ENCODE measurements around the gene ABCF2. TPM values are rescaled to one million over a fixed set of nuclear protein-coding genes. Genes with fewer than 3 reads are reported as not detected.

The ABCF2 gene
- polyA plus RNA-seq, 6 donors from 2014 or later, result 23.0 to 32.6 (median 25.4) TPM

- peak overlapping the region; percentile 57 to 95 (median 90) for H3K27ac Mint-ChIP-seq
- DNase-seq (peak; percentile 68), ATAC-seq (ENCODE audit: low read depth in 2 of 2) (peak; percentile 39 to 49)
- peak overlapping the region; percentile 80 to 90 (median 83) for H3K4me3 Mint-ChIP-seq
- peaks cover 0 to 20% (median 20%) of the 10 kb centered on the region in 3 donors for H3K27me3 Mint-ChIP-seq
- H3K4me1 Mint-ChIP-seq, result peaks cover 37 to 57% (median 50%) of the 10 kb centered on the region in 3 donors
- no peaks in the 10 kb centered on the region for H3K9me3 Mint-ChIP-seq
- H3K36me3 Mint-ChIP-seq, result no peaks in the 10 kb centered on the region
Measured at GRCh38 chr7:151243408-151244195, 16.6 kb upstream of the ABCF2 start.

- H3K9me3 Mint-ChIP-seq, result no peaks in the 10 kb centered on the region
- H3K27ac Mint-ChIP-seq, result peak overlapping the region in 3 of 6 donors; percentile 87 to 93 (median 92)
- peak overlapping the region; percentile 80 to 90 (median 83) for H3K4me3 Mint-ChIP-seq
- ATAC-seq (ENCODE audit: low read depth in 2 of 2), result no peak
- no peaks in the 10 kb centered on the region for H3K36me3 Mint-ChIP-seq
- H3K4me1 Mint-ChIP-seq, result peaks cover 33 to 51% (median 47%) of the 10 kb centered on the region in 3 donors
- peaks cover 0 to 15% (median 14%) of the 10 kb centered on the region in 3 donors for H3K27me3 Mint-ChIP-seq
- DNase-seq, result no peak
Measured at GRCh38 chr7:151243045-151243349, 16.0 kb upstream of the ABCF2 start.

GRCh38 chr7:151242159-151243044 lies 15.4 kb upstream of the ABCF2 start:
- peak overlapping the region in 5 of 8 donors; percentile 25 to 81 (median 57) for H3K4me3 Mint-ChIP-seq

GRCh38 chr7:151241755-151242096 lies 14.7 kb upstream of the ABCF2 start:
- Mint-ChIP-seq H3K4me1 (peaks cover 27 to 44% (median 36%) of the 10 kb centered on the region in 3 donors), H3K27ac (no peak overlapping the region), H3K36me3 (peaks cover 0 to 4% of the 10 kb centered on the region in 2 donors), H3K9me3 (no peaks in the 10 kb centered on the region), H3K4me3 (peak overlapping the region in 2 of 8 donors; percentile 26 to 80), H3K27me3 (peaks cover 0 to 14% (median 8%) of the 10 kb centered on the region in 3 donors)
- ATAC-seq (ENCODE audit: low read depth in 2 of 2) (no peak), DNase-seq (no peak)

More at GRCh38 chr7:151242159-151243044, 15.4 kb upstream of the ABCF2 start:
- Mint-ChIP-seq H3K27ac (peak overlapping the region in 3 of 6 donors; percentile 75 to 92 (median 87)), H3K27me3 (peaks cover 0 to 14% (median 9%) of the 10 kb centered on the region in 3 donors), H3K4me1 (peaks cover 28 to 45% (median 42%) of the 10 kb centered on the region in 3 donors), H3K9me3 (no peaks in the 10 kb centered on the region), H3K36me3 (no peaks in the 10 kb centered on the region)
- DNase-seq, result no peak
- no peak for ATAC-seq (ENCODE audit: low read depth in 2 of 2)

- ATAC-seq (ENCODE audit: low read depth in 2 of 2), result no peak
- H3K4me1 Mint-ChIP-seq, result peaks cover 23 to 44% (median 36%) of the 10 kb centered on the region in 3 donors
- no peaks in the 10 kb centered on the region for H3K9me3 Mint-ChIP-seq
- peak overlapping the region in 1 of 8 donors; percentile 30 for H3K4me3 Mint-ChIP-seq
- H3K27ac Mint-ChIP-seq, result no peak overlapping the region
- H3K36me3 Mint-ChIP-seq, result peaks cover 0 to 8% of the 10 kb centered on the region in 2 donors
- DNase-seq, result no peak
- H3K27me3 Mint-ChIP-seq, result peaks cover 0 to 9% (median 2%) of the 10 kb centered on the region in 3 donors
Measured at GRCh38 chr7:151240942-151241754, 14.1 kb upstream of the ABCF2 start.

- H3K36me3 Mint-ChIP-seq, result peaks cover 0 to 8% of the 10 kb centered on the region in 2 donors
- DNase-seq (no peak), ATAC-seq (ENCODE audit: low read depth in 2 of 2) (no peak)
- H3K27me3 Mint-ChIP-seq, result peaks cover 0 to 8% (median 0%) of the 10 kb centered on the region in 3 donors
- H3K4me3 Mint-ChIP-seq, result no peak overlapping the region
- H3K9me3 Mint-ChIP-seq, result no peaks in the 10 kb centered on the region
- H3K27ac Mint-ChIP-seq, result peak overlapping the region in 1 of 6 donors; percentile 66
- peaks cover 23 to 40% (median 33%) of the 10 kb centered on the region in 3 donors for H3K4me1 Mint-ChIP-seq
Measured at GRCh38 chr7:151240536-151240935, 13.5 kb upstream of the ABCF2 start.

- ATAC-seq (ENCODE audit: low read depth in 2 of 2), result no peak
- peaks cover 0 to 8% of the 10 kb centered on the region in 2 donors for H3K36me3 Mint-ChIP-seq
- H3K27ac Mint-ChIP-seq, result peak overlapping the region in 2 of 6 donors; percentile 38 to 66
Measured at GRCh38 chr7:151239837-151240459, 12.9 kb upstream of the ABCF2 start.

GRCh38 chr7:151238924-151239836 lies 12.2 kb upstream of the ABCF2 start:
- no peak for ATAC-seq (ENCODE audit: low read depth in 2 of 2)
- H3K36me3 Mint-ChIP-seq, result peaks cover 0 to 8% of the 10 kb centered on the region in 2 donors
- no peak for DNase-seq
- peaks cover 19 to 37% (median 35%) of the 10 kb centered on the region in 3 donors for H3K4me1 Mint-ChIP-seq
- H3K27ac Mint-ChIP-seq, result peak overlapping the region in 1 of 6 donors; percentile 24
- no peaks in the 10 kb centered on the region for H3K9me3 Mint-ChIP-seq
- H3K27me3 Mint-ChIP-seq, result peaks cover 0 to 8% (median 0%) of the 10 kb centered on the region in 3 donors
- peak overlapping the region in 3 of 8 donors; percentile 8 to 62 (median 40) for H3K4me3 Mint-ChIP-seq

More at GRCh38 chr7:151239837-151240459, 12.9 kb upstream of the ABCF2 start:
- Mint-ChIP-seq H3K4me3 (peak overlapping the region in 1 of 8 donors; percentile 69), H3K9me3 (no peaks in the 10 kb centered on the region), H3K27me3 (peaks cover 0 to 8% (median 0%) of the 10 kb centered on the region in 3 donors), H3K4me1 (peaks cover 21 to 40% (median 35%) of the 10 kb centered on the region in 3 donors)
- no peak for DNase-seq

- ATAC-seq (ENCODE audit: low read depth in 2 of 2) (no peak), DNase-seq (no peak)
- Mint-ChIP-seq H3K9me3 (no peaks in the 10 kb centered on the region), H3K4me3 (no peak overlapping the region), H3K4me1 (peaks cover 18 to 37% (median 35%) of the 10 kb centered on the region in 3 donors), H3K27ac (peak overlapping the region in 1 of 6 donors; percentile 24), H3K36me3 (peaks cover 0 to 8% of the 10 kb centered on the region in 2 donors), H3K27me3 (peaks cover 0 to 4% (median 0%) of the 10 kb centered on the region in 3 donors)
Measured at GRCh38 chr7:151238190-151238810, 11.3 kb upstream of the ABCF2 start.

GRCh38 chr7:151237244-151238189 lies 10.5 kb upstream of the ABCF2 start:
- Mint-ChIP-seq H3K9me3 (no peaks in the 10 kb centered on the region), H3K27ac (no peak overlapping the region), H3K4me3 (no peak overlapping the region), H3K36me3 (peaks cover 0 to 8% of the 10 kb centered on the region in 2 donors), H3K27me3 (no peaks in the 10 kb centered on the region), H3K4me1 (peaks cover 16 to 36% (median 34%) of the 10 kb centered on the region in 3 donors)
- no peak for ATAC-seq (ENCODE audit: low read depth in 2 of 2)
- DNase-seq, result no peak

Measured in naive B cell (primary cell).